SHP77 treated with DMSO at 0.1 percent for 48 hours (cell line): ENCODE results near the gene ATAD3B.
A peak's percentile ranks its signal among the peaks of the same experiment; 100 is the strongest.
"Not testable (repeated sequence)": the region's sequence is repeated elsewhere in the genome, so short reads cannot be mapped to it uniquely, and the experiment has no call there.

Source experiments
- DNase-seq: peaks from one replicate; lab custom pipeline; 2025; lab: John Stamatoyannopoulos, UW

The ATAD3B gene

DNA sequence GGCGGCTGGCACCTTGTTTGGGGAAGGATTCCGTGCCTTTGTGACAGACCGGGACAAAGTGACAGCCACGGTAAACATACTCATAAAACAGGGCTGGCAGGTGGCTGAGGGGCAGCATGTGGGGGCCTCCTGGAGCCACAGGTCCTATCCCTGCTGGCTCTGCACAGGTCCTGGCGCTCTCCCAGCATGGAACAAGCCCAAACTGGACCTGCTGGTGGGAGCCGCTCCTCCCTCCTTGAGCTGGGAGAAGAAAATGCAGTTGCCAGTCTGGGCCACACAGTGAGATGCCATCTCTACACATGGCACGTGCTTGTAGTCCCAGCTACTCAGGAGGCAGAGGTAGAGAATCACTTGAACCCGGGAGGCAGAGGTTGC lies 19.2 kb upstream of the ATAD3B start:
- not testable (repeated sequence) for DNase-seq

DNA sequence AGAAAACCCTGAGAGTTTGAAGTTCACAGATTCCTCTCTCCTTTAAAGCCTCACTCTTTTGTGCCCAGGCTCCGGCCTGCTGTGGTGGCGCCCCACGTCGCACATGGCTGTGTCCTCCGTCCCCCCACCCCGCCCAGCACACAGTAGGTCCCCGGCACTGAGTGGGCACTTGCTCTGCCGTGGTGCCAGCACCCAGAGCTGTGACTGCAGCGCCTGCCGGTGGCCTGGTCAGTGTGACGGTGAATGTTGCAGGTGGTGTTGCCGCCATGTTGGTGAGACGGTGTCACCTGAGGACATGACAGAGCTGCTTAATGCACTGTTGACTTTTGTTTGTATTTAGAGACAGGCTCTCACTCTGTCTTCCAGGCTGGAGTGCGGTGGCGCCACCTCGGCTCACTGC lies 18.7 kb upstream of the ATAD3B start:
- DNase-seq = no peak

DNA sequence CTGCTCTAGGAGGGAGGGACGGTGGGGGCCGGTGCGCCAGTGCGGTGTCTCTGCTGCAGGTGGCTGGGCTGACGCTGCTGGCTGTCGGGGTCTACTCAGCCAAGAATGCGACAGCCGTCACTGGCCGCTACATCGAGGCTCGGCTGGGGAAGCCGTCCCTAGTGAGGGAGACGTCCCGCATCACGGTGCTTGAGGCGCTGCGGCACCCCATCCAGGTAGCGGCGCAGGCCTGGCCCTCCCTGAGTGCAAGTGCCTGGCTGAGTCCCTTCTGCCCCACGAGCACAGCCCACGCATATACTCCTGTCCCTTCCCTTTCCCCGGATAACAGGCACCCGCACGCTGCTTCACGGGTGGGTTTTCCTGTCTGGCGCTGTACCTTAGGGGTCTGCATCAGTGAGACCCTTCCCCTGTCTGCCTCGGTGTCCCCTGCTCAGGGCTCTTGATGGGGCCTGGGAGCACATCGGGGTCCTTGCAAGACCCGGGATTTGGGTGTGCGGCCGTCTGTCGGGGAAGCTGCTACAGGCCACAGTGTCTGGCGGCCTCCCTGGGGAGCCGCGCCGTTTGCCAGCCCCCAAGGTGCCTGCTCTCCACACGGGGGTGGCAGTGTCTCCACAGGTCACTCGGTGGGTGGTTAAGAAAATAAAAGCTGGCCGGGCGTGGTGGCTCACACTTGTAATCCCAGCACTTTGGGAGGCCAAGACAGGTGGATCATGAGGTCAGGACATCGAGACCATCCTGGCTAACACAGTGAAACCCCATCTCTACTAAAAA lies 17.1 kb upstream of the ATAD3B start:
- DNase-seq = not testable (repeated sequence)

DNA sequence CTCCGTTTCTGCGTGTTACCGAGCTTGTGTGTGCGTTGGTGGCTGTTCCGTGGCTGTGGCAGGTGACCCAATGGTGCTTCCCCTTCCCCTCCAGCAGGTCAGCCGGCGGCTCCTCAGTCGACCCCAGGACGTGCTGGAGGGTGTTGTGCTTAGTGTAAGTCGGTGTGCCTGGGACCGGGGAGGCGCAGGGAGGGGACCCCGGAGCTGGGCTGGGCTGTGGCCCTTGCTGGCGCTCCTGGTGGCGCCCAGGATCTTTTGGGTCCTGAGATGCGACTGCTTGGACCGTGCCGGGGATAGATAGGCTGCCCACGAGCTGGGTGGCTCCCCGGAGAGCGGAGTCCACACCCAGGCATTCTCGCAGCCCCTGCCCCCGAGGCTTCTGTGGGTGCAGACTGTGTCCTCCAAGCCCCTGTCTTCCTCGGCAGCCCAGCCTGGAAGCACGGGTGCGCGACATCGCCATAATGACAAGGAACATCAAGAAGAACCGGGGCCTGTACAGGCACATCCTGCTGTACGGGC lies 16.1 kb upstream of the ATAD3B start:
- DNase-seq = no peak

DNA sequence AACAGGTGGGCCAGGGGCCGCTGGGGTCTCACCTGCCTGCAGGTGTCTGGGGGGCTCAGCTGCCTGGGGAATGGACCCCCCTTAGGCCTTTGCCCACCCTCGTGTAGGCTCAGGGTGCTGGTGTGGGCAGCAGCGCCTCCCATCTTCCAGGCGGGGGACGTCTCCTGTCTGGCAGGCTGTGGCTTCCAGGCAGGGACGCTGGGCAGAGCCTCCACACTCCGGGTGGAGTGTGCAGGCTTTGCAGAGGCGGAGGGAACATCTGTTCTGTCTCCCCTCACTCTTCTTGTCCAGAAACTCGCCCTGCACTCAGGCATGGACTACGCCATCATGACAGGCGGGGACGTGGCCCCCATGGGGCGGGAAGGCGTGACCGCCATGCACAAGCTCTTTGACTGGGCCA lies 15.6 kb upstream of the ATAD3B start:
- DNase-seq = not testable (repeated sequence)

DNA sequence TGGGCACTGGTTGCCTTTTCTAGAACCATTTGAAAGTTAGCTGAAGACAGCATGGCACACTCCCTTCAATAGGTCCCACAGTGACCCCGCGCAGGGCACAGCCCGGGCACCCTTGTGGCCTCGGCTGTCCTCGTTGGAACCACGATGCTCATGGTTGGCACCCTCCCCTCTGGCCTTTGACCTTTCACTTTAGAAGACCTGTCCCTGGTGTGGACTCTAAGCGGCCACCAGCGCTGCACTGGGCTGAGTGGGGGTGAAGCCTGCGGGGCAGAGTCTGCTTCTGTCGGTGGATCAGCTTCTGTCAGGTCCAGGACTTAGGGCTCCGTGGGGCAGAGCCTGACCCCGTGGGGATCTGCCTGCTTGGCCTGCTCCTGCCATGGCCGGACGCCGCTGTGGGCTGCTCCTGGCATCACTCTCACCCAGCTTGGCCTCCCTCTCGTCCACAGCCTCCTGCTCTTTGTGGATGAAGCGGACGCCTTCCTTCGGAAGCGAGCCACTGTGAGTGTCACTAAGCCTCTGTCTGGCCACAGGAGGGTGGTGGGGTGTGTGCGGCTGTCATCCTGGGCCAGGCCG lies 14.8 kb upstream of the ATAD3B start:
- DNase-seq = not testable (repeated sequence)

DNA sequence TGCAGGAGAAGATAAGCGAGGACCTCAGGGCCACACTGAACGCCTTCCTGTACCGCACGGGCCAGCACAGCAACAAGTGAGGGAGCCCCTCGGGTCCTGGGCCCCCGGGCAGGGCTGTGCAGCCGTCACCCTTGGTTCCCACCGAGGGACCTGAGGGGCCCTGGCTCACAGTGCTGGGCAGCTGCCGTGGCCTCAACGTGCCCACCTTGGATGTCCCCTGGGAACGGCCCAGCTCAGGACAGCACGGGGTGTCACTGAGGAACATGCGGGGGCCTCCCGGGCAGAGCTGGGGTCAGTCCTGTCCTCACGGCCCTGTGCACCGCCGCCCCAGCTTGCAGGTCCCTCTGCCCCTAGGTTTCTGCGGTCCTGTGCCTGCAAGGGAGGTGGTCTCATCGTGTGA lies 12.4 kb upstream of the ATAD3B start:
- not testable (repeated sequence) for DNase-seq

DNA sequence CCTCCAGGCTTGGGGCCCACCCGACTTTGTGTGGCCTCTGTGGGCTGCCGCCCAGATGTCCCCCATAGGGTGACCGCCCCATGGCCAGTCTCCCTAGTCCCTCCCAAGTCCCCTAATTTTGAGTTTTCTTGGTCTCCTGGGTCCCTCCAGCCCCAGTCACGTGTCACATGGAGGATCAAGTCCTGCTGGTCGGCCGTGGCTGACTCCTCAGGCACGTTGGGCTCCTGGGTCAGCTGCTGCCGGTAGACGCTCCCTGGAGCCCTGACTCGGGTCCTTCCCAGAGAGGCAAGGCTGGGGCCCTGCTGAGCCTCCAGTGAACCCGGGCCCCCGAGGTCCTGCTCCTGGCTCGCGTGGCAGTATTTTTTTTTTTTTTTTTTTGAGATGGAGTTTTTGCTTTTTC lies 11.9 kb upstream of the ATAD3B start:
- DNase-seq = not testable (repeated sequence)

DNA sequence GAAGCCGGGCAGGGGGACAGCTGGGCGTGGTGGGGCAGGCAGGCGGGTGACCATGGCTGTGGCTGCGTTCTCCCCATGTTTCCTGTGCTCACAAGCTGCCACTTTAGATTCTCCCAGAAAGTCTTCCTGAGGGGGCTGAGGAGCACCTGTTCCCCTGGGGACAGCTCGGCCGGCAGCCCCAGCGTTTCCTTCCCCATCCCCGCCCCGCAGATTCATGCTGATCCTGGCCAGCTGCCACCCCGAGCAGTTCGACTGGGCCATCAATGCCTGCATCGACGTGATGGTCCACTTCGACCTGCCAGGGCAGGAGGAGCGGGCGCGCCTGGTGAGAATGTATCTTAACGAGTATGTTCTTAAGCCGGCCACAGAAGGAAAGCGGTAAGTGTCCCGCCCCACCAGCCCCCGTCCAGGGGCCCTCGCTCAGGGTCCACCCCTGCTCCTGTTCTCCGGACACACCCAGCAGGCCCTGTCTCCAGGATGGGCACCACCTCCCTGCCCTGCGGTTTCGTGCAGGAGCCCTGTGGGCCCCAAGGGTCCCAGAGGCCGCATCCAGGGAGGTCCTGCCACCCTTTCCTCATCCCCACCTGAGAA lies 10.9 kb upstream of the ATAD3B start:
- no peak for DNase-seq

DNA sequence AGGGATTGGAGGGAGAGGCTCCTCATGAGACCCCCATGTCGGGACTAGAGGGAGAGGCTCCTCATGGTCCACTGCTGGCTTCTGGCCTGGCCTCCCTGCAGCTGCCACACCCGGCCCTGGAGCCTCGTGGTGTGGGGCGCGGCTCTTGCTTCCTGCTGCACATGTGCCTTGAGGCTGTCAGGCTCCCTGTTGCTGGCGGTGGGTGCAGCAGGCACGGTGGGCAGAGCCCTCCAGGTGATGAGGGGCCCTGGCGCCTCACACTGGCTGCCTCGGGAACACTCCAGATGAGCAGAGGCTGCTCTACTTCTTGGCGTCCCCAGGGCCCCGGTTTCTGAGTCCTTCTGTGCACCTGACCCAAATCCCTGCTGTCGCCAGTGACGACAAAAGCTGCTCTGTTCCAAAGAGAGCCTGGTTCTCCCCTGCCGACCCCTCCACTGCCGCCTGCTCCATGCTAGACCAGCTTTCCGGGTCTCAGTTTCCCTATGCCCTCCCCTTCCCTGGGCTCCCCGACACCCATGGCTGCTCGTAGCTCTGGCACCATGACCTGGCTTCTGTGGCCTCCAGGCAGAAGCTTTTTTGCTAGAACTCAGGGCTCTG lies 9.7 kb upstream of the ATAD3B start:
- DNase-seq = no peak

DNA sequence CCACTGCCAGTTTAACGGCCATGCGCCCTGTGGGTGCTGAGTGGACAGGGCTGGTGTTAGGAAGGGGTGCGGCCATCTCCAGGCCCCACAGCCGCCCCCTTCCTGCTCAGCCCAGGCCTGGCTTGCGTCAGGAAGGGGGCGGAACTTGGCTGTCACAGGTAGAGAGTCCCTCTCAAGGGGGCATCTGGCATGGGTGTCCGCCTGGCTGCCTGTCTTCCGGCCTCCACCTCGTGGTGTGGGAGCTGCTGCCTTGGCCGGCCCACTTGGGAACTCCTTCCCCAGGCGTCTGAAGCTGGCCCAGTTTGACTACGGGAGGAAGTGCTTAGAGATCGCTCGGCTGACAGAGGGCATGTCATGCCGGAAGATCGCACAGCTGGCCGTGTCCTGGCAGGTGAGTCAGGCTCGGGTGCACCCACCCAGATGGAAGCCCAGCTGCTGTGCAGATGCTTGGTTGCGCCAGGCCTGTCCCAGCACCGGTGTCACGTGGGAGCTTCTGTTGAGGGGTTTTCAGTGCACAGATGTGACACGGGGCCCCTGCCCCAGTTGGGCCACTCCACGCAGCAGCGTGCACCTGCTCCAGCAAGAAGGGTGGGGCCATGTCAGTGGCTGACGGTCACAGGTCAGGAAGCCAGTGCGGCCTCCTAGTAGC lies 9.1 kb upstream of the ATAD3B start:
- peak; percentile 36 for DNase-seq

DNA sequence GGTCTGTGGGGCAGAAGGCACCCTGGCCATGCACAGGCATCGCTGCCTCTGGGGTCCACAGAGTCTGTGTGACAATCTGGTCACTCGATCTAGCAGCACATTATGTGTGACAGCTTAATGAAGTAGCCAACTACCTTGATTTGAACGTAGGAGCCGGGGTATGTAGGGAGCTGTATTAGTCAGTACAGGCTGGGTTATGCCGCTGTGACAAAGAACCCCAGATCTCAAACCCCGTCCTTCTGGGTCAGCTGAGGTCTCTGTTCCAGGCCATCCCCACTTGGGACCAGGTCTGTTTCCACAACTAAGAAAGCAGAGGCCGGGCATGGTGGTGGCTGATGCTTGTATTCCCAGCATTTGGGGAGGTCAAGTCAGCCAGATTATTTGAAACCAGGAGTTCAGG lies 8.3 kb upstream of the ATAD3B start:
- DNase-seq = no peak

DNA sequence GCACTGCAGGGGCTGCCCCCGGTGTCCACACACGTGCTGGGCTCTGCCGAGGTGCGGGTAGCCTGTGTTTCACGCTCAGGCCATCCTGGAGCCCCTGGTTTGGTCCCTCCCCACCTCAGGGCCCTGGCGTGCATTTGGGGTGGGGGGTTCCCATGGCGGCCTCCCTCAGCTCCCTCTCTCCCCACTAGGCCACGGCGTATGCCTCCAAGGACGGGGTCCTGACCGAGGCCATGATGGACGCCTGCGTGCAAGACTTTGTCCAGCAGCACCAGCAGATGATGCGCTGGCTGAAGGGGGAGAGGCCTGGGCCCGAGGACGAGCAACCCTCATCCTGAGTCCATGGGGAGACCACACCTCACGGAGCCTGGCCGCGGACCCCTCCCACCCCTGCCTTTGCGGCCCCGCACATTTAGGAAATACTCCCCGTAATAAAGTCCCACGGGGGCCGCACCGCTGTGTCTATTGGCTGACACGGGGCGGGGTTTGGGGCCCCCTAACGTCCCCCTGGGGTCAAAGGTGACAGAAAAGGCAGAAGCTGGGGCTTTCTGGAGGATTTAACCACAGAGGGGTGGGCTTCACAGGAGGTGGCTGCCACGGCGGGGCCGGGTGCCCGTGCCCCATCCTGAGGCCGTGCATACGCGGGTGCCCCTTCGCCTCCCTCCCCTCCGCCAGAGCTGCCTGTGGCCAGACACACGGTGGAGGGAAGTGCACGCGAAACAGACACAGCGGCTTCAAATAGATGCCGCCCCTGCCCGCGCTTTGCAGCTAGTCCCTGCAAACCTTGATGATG lies 3.2 kb upstream of the ATAD3B start:
- DNase-seq = not testable (repeated sequence)

DNA sequence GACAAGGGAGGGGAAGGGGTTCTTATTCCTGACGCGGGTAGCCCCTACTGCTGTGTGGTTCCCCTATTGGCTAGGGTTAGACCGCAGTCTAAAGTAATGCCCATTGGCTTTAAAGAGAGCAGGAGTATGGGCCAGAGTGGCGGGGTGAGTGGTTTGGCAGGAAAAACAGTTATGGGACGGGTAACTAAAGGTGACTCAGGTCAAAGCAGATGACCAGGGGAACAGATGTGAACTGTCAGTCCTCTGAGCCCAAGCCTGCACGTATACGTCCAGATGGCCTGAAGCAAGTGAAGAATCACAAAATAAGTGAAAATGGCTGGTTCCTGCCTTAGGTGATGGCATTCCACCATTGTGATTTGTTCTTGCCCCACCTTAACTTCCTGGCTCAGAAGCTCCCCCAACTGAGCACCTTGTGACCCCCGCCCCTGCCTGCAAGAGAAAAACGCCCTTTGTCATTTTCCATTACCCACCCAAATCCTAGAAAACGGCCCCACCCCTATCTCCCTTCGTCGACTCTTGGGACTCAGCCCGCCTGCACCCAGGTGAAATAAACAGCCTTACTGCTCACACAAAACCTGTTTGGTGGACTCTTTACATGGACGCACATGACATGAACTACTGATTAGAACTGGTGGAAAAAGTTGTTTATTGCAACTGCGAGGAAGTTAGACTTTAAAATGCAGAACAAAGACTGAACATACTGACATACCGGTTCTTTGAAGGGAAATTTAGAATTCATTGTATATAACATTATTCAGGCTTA lies 758 bp upstream of the ATAD3B start:
- DNase-seq = no peak

DNA sequence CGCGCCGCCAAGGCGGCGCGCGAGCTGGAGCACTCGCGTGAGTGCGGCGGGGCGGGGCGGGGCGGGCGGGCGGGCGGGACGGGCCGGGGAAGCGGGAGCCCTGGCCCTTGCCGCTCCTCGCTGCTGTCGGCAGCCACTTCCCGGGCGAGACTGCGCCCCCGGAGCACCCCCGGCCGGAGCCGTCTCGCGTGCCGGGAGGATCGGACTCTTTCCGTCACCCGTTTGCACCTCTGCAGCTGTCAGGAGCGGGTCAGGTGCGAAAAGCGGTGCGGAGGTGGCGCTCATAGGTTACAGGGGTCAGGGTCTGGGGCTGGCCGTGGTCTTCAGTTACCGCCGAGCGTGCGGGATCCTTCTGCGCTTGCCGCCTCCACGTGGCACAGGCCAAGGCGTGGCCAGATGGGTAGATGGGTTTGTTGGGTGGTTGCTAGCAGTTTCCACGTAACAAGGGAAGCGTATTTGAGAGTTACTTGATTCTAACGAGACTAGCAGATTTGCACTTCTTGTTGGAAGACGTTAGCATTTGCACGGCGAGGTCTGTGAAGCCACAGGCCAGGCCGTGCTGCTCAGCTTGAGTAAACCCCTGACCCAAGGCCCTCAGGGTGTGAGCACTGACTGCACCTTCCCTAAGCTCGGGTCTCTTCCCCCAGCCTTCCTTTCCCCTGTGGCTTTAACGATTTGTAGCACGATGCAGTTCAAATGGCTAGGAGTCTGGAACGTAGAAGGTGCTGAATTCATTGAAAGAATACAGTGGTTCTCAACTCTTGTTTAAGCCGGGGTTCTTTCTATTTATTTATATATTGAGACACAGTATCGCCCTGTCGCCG lies 700 bp downstream of the ATAD3B start:
- DNase-seq = not testable (repeated sequence)

DNA sequence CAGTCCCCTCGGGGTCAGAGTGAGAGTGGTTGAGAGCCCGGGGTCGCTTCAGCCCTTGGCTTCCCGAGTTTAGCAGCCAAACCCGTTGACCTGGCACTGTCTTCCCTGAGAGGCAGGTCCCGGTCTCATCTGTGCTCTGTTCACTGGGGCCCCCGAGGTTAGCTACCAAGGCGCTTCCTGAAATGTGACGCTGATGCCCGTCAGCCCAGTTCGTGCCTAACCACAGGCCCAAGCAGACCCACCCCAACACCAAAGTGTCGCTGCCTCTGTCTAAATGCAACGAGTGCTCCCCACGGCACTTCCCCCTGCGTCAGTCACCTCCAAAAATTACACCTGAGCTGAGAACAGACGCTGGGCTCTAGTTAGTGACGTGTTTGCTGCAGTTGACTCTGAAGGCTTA lies 4.4 kb downstream of the ATAD3B start:
- not testable (repeated sequence) for DNase-seq

DNA sequence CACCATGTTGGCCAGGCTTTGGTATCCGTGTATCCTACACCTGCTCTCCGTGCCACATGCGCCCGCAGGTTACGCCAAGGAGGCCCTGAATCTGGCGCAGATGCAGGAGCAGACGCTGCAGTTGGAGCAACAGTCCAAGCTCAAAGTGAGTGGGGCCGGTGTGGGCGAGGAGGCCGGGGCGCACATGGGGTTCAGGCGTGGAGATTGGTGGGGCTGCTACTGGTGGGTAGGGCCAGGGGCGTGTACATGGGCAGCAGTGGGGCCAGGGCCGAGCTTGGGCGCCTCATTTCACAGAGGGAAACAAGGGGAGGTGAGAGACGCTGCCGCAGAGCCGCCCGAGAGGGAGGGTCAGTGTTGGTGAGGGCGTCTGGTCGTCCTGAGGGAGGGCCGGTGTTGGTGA lies 5.6 kb downstream of the ATAD3B start:
- no peak for DNase-seq

DNA sequence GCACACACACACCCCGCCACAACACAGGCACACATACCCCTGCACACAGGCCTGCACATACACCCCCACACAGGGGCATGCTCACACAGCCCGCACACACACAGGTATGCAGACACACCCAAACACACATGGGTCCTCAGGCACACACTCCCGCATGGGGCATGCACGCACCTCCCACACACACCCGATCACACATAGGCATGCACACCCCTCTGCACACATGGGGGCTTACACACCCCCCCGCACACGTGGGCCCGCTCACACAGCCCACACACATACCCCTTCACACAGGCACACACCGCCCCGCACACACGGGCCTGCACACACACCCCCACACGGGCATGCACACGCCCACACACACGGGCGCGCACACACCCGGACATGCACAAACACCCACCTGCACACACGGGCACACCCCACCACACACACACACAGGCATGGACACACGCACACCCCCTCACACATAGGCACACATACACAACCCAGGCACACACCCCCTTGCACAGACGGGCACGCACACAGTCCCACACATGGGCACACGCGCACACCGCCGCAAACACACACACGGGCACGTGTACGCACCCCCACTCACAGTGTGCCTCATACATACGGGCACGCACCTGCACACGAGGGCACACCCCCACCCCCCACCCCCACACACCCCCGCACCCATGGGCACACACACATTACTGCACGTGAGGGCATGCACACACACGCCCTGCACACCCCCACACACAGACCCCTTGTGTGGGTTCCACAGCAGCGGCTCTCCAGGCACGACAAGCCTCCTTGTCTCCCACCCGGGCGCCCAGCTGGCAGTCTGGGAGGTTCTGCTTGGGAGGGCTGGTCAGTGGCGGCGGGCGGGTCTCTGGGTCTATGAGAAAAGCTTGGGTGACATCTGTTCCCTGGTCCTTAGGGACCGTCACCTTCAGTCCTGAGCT lies 8.3 kb downstream of the ATAD3B start:
- no peak for DNase-seq

DNA sequence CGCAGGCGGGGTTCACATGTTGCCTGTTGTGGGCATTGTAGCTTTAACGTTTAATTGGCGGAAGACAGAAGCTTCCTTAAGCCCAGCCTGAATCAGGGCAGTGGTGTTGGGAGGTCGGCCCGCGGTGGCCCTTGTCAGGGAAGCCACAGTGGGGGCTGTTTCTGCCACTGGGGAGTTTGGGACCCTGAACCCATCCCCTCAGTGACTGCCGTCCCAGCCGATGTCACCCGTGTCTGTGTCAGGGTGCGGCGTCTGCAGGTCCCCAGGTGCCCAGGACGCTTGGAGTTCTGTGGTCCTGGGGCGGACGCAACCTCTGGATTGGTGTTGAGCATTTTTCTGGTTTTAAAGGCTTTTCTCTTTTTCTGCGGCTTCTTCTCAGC lies 8.9 kb downstream of the ATAD3B start:
- not testable (repeated sequence) for DNase-seq
